ENCODE data around the gene BID. TPM values are rescaled to one million over a fixed set of nuclear protein-coding genes. Genes with fewer than 3 reads are reported as not detected.

BID gene
- total and polyA plus RNA-seq, 2 of the 4 experiments (the other 2 are of a cell fraction), result 69.5 to 240 TPM

DNA sequence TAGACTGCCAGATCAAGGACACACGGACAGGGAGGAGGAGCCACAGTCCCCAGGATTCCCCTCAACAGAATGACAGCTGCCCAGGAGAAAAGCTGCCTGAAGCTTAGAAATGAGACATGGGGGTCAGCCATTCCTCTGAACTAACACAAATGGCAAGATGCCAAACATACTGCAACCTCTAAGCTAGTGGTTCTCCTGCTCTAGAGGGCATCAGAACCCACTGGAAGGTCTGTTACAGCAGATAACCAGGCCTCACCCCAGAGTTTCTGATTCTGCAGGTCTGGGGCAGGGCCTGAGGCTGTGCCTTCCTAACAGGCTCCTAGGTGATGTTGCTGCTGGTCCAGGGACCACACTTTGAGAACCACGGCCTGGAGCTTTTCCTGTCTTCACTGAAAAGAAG, 28.6 kb upstream of the BID start:
- Histone ChIP-seq H3K14ac (replicated peaks; ENCODE audit: low read depth, low read length) (no peak overlapping the region), H3K79me1 (ENCODE audit: low read depth in 1 of 2, low read length in 2 of 2) (no peaks in the 10 kb centered on the region), H4K5ac (ENCODE audit: low read depth, low read length) (no peak overlapping the region), H3K27ac (ENCODE audit: insufficient read depth, low read length) (no peak overlapping the region), H2AK9ac (replicated peaks; ENCODE audit: low read depth, low read length, poor library complexity) (no peak overlapping the region), H2BK15ac (ENCODE audit: low read depth, low read length) (no peak overlapping the region), H2BK20ac (ENCODE audit: low read depth, low read length) (no peak overlapping the region), H3K4ac (ENCODE audit: low read depth, low read length) (no peak overlapping the region), H3K4me3 (ENCODE audit: insufficient read depth, low read depth, low read length) (no peak overlapping the region), H3K4me2 (ENCODE audit: low read depth, low read length) (no peak overlapping the region), H4K20me1 (ENCODE audit: insufficient read depth, low read length) (no peaks in the 10 kb centered on the region), H2AK5ac (ENCODE audit: low read depth, low read length) (no peak overlapping the region), H3K9me3 (ENCODE audit: control insufficient read depth, insufficient read depth, low read length) (no peaks in the 10 kb centered on the region), H3K36me3 (ENCODE audit: control insufficient read depth, insufficient read depth, low read length) (peaks cover 13% of the 10 kb centered on the region), H4K8ac (ENCODE audit: low read depth in 2 of 2, low read length in 2 of 2) (no peak overlapping the region), H3K9me1 (ENCODE audit: insufficient read depth, low read length) (no peaks in the 10 kb centered on the region; the same call in 1 of the 2 replicates), H3K4me1 (ENCODE audit: control insufficient read depth, insufficient read depth, low read length) (peaks cover 6% of the 10 kb centered on the region), H3K23ac (ENCODE audit: low read depth, low read length) (no peak overlapping the region), H3K56ac (ENCODE audit: extremely low read depth, insufficient read depth, low read length) (no peak overlapping the region), H3K9ac (ENCODE audit: low read depth, low read length) (no peak overlapping the region), H2AFZ (replicated peaks; ENCODE audit: low read length, poor library complexity) (no peak overlapping the region), H4K91ac (ENCODE audit: insufficient read depth, low read depth, low read length) (no peak overlapping the region), H3K27me3 (ENCODE audit: control insufficient read depth, insufficient read depth, low read length) (no peaks in the 10 kb centered on the region), H2BK5ac (ENCODE audit: low read depth, low read length, poor library complexity, severe bottlenecking) (no peak overlapping the region), H3K18ac (ENCODE audit: low read depth, low read length) (no peak overlapping the region), H2BK120ac (ENCODE audit: low read depth, low read length) (no peak overlapping the region)
- 100% methylated on average over 1 of the region's 2 CpGs; no CpG with 5 or more reads in 1 of the 2 experiments for WGBS, 2 experiments (ENCODE audit: extremely low coverage in 2 of 2, insufficient read length in 1 of 2)
- intact Hi-C loops (cut with micrococcal nuclease), result no loop called here
- peak; percentile 17 for DNase-seq
- no TSS peak for BruUV-seq (replicated peaks)
- ATAC-seq (ENCODE audit: low read depth), result no peak
- dilution Hi-C loops (cut with HindIII; ENCODE audit: low sequenced_read_pairs, unreplicated experiment), result no loop called here
- no peak for TF ChIP-seq RCOR1 (IDR thresholded peaks at IDR 0.05; ENCODE audit: insufficient replicate concordance, low read length)
- TF ChIP-seq, protein P1, sequence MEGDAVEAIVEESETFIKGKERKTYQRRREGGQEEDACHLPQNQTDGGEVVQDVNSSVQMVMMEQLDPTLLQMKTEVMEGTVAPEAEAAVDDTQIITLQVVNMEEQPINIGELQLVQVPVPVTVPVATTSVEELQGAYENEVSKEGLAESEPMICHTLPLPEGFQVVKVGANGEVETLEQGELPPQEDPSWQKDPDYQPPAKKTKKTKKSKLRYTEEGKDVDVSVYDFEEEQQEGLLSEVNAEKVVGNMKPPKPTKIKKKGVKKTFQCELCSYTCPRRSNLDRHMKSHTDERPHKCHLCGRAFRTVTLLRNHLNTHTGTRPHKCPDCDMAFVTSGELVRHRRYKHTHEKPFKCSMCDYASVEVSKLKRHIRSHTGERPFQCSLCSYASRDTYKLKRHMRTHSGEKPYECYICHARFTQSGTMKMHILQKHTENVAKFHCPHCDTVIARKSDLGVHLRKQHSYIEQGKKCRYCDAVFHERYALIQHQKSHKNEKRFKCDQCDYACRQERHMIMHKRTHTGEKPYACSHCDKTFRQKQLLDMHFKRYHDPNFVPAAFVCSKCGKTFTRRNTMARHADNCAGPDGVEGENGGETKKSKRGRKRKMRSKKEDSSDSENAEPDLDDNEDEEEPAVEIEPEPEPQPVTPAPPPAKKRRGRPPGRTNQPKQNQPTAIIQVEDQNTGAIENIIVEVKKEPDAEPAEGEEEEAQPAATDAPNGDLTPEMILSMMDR (conservative IDR thresholded peaks at IDR 0.05; ENCODE audit: low read depth, low read length), result no peak
- no peak for TF ChIP-seq RAD21 (IDR thresholded peaks at IDR 0.05; ENCODE audit: low read length)
- no peak for TF ChIP-seq CEBPB (IDR thresholded peaks at IDR 0.05; ENCODE audit: low read depth, low read length)
- no peak for TF ChIP-seq MAFK (IDR thresholded peaks at IDR 0.05; ENCODE audit: low read depth, low read length)
- TF ChIP-seq MXI1 (IDR thresholded peaks at IDR 0.05; ENCODE audit: borderline replicate concordance, low read depth, low read length), result no peak
- no peak for TF ChIP-seq NFE2L2 (IDR thresholded peaks at IDR 0.05; ENCODE audit: low read depth, low read length)
- TF ChIP-seq, protein P2, sequence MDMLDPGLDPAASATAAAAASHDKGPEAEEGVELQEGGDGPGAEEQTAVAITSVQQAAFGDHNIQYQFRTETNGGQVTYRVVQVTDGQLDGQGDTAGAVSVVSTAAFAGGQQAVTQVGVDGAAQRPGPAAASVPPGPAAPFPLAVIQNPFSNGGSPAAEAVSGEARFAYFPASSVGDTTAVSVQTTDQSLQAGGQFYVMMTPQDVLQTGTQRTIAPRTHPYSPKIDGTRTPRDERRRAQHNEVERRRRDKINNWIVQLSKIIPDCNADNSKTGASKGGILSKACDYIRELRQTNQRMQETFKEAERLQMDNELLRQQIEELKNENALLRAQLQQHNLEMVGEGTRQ (IDR thresholded peaks at IDR 0.05; ENCODE audit: low read depth, low read length), result no peak
- TF ChIP-seq CHD1 (IDR thresholded peaks at IDR 0.05; ENCODE audit: low read depth, low read length), result no peak
- TF ChIP-seq FOS (IDR thresholded peaks at IDR 0.05; ENCODE audit: low read depth, low read length), result no peak
- TF ChIP-seq POLR2A (IDR thresholded peaks at IDR 0.05; ENCODE audit: low read depth, low read length), result no peak
- TF ChIP-seq BHLHE40 (IDR thresholded peaks at IDR 0.05; ENCODE audit: low read depth, low read length), result no peak
- TF ChIP-seq SMC3 (IDR thresholded peaks at IDR 0.05; ENCODE audit: low read depth, low read length), result no peak
- TF ChIP-seq RFX5 (IDR thresholded peaks at IDR 0.05; ENCODE audit: low read depth, low read length), result no peak
- TF ChIP-seq MAZ (IDR thresholded peaks at IDR 0.05; ENCODE audit: borderline replicate concordance, low read depth, low read length), result no peak
- TF ChIP-seq, protein P3, sequence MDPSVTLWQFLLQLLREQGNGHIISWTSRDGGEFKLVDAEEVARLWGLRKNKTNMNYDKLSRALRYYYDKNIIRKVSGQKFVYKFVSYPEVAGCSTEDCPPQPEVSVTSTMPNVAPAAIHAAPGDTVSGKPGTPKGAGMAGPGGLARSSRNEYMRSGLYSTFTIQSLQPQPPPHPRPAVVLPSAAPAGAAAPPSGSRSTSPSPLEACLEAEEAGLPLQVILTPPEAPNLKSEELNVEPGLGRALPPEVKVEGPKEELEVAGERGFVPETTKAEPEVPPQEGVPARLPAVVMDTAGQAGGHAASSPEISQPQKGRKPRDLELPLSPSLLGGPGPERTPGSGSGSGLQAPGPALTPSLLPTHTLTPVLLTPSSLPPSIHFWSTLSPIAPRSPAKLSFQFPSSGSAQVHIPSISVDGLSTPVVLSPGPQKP (IDR thresholded peaks at IDR 0.05; ENCODE audit: borderline replicate concordance, low read depth, low read length), result no peak
- POLR2A ChIA-PET (ENCODE audit: unreplicated experiment), result no interaction called here
- in situ Hi-C loops (cut with MboI; ENCODE audit: low sequenced_read_pairs), result loop anchor here (25.0 kb wide), 1 partner anchor 716 kb away; the partner anchor contains the start of gene IL17RA
- CTCF ChIA-PET, result no interaction called here
